H1 (cell line): ENCODE measurements around the gene FGFBP3. TPM values are rescaled to one million over a fixed set of nuclear protein-coding genes. Genes with fewer than 3 reads are reported as not detected.

Experiments
- CTCF ChIA-PET: fragments of 300-600 bp; sonication (Branson Sonifier 250); formaldehyde crosslinking; loops from one replicate; lab custom pipeline; 2021; ENCODE audit not compliant: partially characterized antibody; lab: Charles Lee
- POLR2A ChIA-PET: fragments of 300-600 bp; sonication (Branson Sonifier 250); formaldehyde crosslinking; loops from one replicate; lab custom pipeline; 2021; ENCODE audit warnings: inconsistent platforms; ENCODE audit not compliant: partially characterized antibody; lab: Charles Lee
- DNase-seq, 2 experiments: peaks; one replicate each; pipeline versions ENCODE4 v3.0.0 to v3.0.0-alpha.2; 2010 to 2022; ENCODE audit warnings: low spot score in 2 of 2, low read depth in 1 of 2, mixed read lengths in 1 of 2
- FAIRE-seq: peaks from 2 replicates; lab custom pipeline; 2011; peaks lifted over from hg19 to GRCh38; lab: Jason Lieb, UNC
- H2AFZ ChIP-seq: 2 replicates; pipeline ENCODE4 v1.8.1; 2012; ENCODE audit warnings: low read length, inconsistent platforms
- H2AK5ac ChIP-seq: 2 replicates; pipeline ENCODE4 v1.6.1; 2013; ENCODE audit warnings: low read depth, low read length
- H2BK120ac ChIP-seq: replicated peaks from 2 replicates; pipeline ENCODE3; 2013; ENCODE audit warnings: low read depth, low read length, inconsistent platforms
- H2BK12ac ChIP-seq: 2 replicates; pipeline ENCODE4 v1.6.1; 2013; ENCODE audit warnings: low read depth, low read length
- H2BK15ac ChIP-seq: 2 replicates; pipeline ENCODE4 v1.6.1; 2013; ENCODE audit warnings: low read length
- H2BK20ac ChIP-seq: 2 replicates; pipeline ENCODE4 v1.6.1; 2013; ENCODE audit warnings: low read length
- H2BK5ac ChIP-seq: 2 replicates; pipeline ENCODE4 v1.6.1; 2013; ENCODE audit warnings: low read depth, low read length
- H3K14ac ChIP-seq: 2 replicates; pipeline ENCODE4 v1.6.1; 2013; ENCODE audit warnings: inconsistent platforms; ENCODE audit not compliant: insufficient read length
- H3K18ac ChIP-seq: 2 replicates; pipeline ENCODE4 v1.6.1; 2013; ENCODE audit warnings: low read length; ENCODE audit errors: extremely low read depth
- H3K23ac ChIP-seq: 2 replicates; pipeline ENCODE4 v1.6.1; 2013; ENCODE audit warnings: inconsistent platforms; ENCODE audit not compliant: insufficient read length
- H3K23me2 ChIP-seq: 2 replicates; pipeline ENCODE4 v1.6.1; 2013; ENCODE audit warnings: low read depth, low read length
- H3K27ac ChIP-seq: 2 replicates; pipeline ENCODE4 v1.6.1; 2011; ENCODE audit warnings: low read depth, low read length, inconsistent platforms
- H3K27me3 ChIP-seq, 4 experiments: replicated peaks in 1 of 4; 1 replicate in 1 of 4; 2 replicates in 3 of 4; pipeline versions ENCODE4 v1.6.1 to v1.8.1; 2011 to 2013; ENCODE audit warnings: low read length in 3 of 4, mild to moderate bottlenecking in 3 of 4, inconsistent platforms in 2 of 4, mixed read lengths in 2 of 4, moderate library complexity in 1 of 4; ENCODE audit not compliant: control insufficient read depth in 3 of 4, insufficient read depth in 3 of 4; ENCODE audit errors: extremely low read depth in 1 of 4
- H3K36me3 ChIP-seq, 4 experiments: 2 replicates each; pipeline versions ENCODE4 v1.6.1 to v1.8.1; 2011 to 2013; ENCODE audit warnings: mild to moderate bottlenecking in 4 of 4, low read length in 3 of 4, moderate library complexity in 2 of 4, control low read depth in 1 of 4, inconsistent platforms in 1 of 4; ENCODE audit not compliant: insufficient read depth in 4 of 4, control insufficient read depth in 2 of 4
- H3K4ac ChIP-seq: replicated peaks from 2 replicates; pipeline ENCODE3; 2013; ENCODE audit warnings: low read length, low read depth, mixed read lengths, inconsistent platforms; ENCODE audit not compliant: insufficient read length
- H3K4me1 ChIP-seq, 4 experiments: replicated peaks in 1 of 4; 1 replicate in 1 of 4; 2 replicates in 3 of 4; pipeline versions ENCODE4 v1.6.1 to v1.8.1; 2011 to 2013; ENCODE audit warnings: low read length in 3 of 4, inconsistent platforms in 2 of 4, mixed read lengths in 1 of 4; ENCODE audit not compliant: insufficient read depth in 4 of 4, control insufficient read depth in 3 of 4
- H3K4me2 ChIP-seq, 2 experiments: 2 replicates each; pipeline versions ENCODE4 v1.6.1 to v1.8.1; 2011 to 2013; ENCODE audit warnings: low read depth in 2 of 2, low read length in 2 of 2, control low read depth in 1 of 2, inconsistent platforms in 1 of 2, mild to moderate bottlenecking in 1 of 2; ENCODE audit not compliant: insufficient read depth in 1 of 2
- H3K4me3 ChIP-seq, 4 experiments: fragments of 200-600, 300-600 bp in 1 of 4; sonication (generic), shearing (Covaris generic), sonication (Bioruptor Twin) in 1 of 4; 2 replicates each; pipeline versions ENCODE4 v1.5.1 to v1.8.1; 2011 to 2016; ENCODE audit warnings: low read length in 4 of 4, low read depth in 3 of 4, control low read depth in 2 of 4, inconsistent platforms in 2 of 4, mild to moderate bottlenecking in 2 of 4, mixed read lengths in 1 of 4, moderate library complexity in 1 of 4; ENCODE audit not compliant: insufficient read depth in 2 of 4; ENCODE audit errors: extremely low read depth in 1 of 4
- H3K56ac ChIP-seq: replicated peaks from 2 replicates; pipeline ENCODE3; 2013; ENCODE audit warnings: low read depth, mild to moderate bottlenecking, mixed read lengths, low read length, inconsistent platforms; ENCODE audit not compliant: insufficient read length
- H3K79me1 ChIP-seq: 2 replicates; pipeline ENCODE4 v1.6.1; 2013; ENCODE audit warnings: low read depth, low read length, control low read depth
- H3K79me2 ChIP-seq, 2 experiments: 2 replicates each; pipeline versions ENCODE4 v1.6.1 to v1.8.1; 2012 to 2013; ENCODE audit warnings: low read length in 2 of 2, mild to moderate bottlenecking in 2 of 2, inconsistent platforms in 1 of 2; ENCODE audit not compliant: insufficient read depth in 2 of 2, control insufficient read depth in 1 of 2
- H3K9ac ChIP-seq, 4 experiments: replicated peaks in 1 of 4; 1 replicate in 1 of 4; 2 replicates in 3 of 4; pipeline versions ENCODE4 v1.6.1 to v1.8.1; 2011 to 2013; ENCODE audit warnings: low read depth in 3 of 4, low read length in 3 of 4, control low read depth in 2 of 4, mild to moderate bottlenecking in 2 of 4, moderate library complexity in 2 of 4, inconsistent platforms in 1 of 4; ENCODE audit errors: extremely low read depth in 1 of 4
- H3K9me3 ChIP-seq, 2 experiments: 2 replicates each; pipeline versions ENCODE4 v1.6.1 to v1.8.1; 2012 to 2013; ENCODE audit warnings: mild to moderate bottlenecking in 2 of 2, moderate library complexity in 2 of 2, control low read depth in 1 of 2, inconsistent platforms in 1 of 2, low read depth in 1 of 2, low read length in 1 of 2, mixed read lengths in 1 of 2; ENCODE audit not compliant: insufficient read depth in 2 of 2
- H4K20me1 ChIP-seq, 2 experiments: replicated peaks in 1 of 2; 2 replicates each; pipeline versions ENCODE3 to v1.8.1; 2011 to 2013; ENCODE audit warnings: inconsistent platforms in 2 of 2, low read length in 2 of 2, mild to moderate bottlenecking in 1 of 2; ENCODE audit not compliant: insufficient read depth in 2 of 2, control insufficient read depth in 1 of 2
- H4K5ac ChIP-seq: 2 replicates; pipeline ENCODE4 v1.6.1; 2013; ENCODE audit warnings: low read length, low read depth, mixed read lengths, inconsistent platforms; ENCODE audit not compliant: insufficient read length
- H4K8ac ChIP-seq: 2 replicates; pipeline ENCODE4 v1.8.0; 2013; ENCODE audit warnings: mild to moderate bottlenecking, moderate library complexity, low read length, inconsistent platforms; ENCODE audit not compliant: insufficient read depth; ENCODE audit errors: extremely low read depth
- H4K91ac ChIP-seq: replicated peaks from 2 replicates; pipeline ENCODE3; 2013; ENCODE audit warnings: low read length, mixed read lengths, inconsistent platforms; ENCODE audit not compliant: insufficient read length
- CREB1 ChIP-seq: IDR thresholded peaks from 2 replicates; pipeline ENCODE4 v1.6.1; 2012; ENCODE audit warnings: inconsistent platforms
- CTCF ChIP-seq, 3 experiments: IDR thresholded peaks; 1 replicate in 2 of 3; 2 replicates in 1 of 3; pipeline versions ENCODE4 v1.5.1 to v1.6.1; 2011; ENCODE audit warnings: low read length in 3 of 3, mild to moderate bottlenecking in 3 of 3, inconsistent platforms in 2 of 3, low read depth in 1 of 3, moderate library complexity in 1 of 3; ENCODE audit not compliant: insufficient read depth in 1 of 3; ENCODE audit errors: control extremely low read depth in 1 of 3
- EP300 ChIP-seq, 2 experiments: IDR thresholded peaks; 1 replicate in 1 of 2; 2 replicates in 1 of 2; pipeline ENCODE4 v1.6.1; 2011 to 2012; ENCODE audit warnings: low read depth in 2 of 2, low read length in 2 of 2, mild to moderate bottlenecking in 2 of 2, borderline replicate concordance in 1 of 2, inconsistent platforms in 1 of 2, moderate library complexity in 1 of 2
- EZH2 ChIP-seq: fragments of 200-600 bp; sonication (generic); IDR thresholded peaks from 2 replicates; pipeline ENCODE4 v1.7.1; 2012; ENCODE audit warnings: low read depth, mild to moderate bottlenecking, moderate library complexity, low read length, inconsistent platforms; ENCODE audit not compliant: severe bottlenecking
- POLR2AphosphoS5 ChIP-seq: IDR thresholded peaks from 2 replicates; pipeline ENCODE4 v1.6.1; 2011; ENCODE audit warnings: low read depth, low read length
- RAD21 ChIP-seq, 2 experiments: IDR thresholded peaks in 1 of 2; conservative IDR thresholded peaks in 1 of 2; 2 replicates each; pipeline ENCODE4 v1.6.1; 2011; ENCODE audit warnings: low read depth in 2 of 2, low read length in 2 of 2, improper control_type of control experiment in 1 of 2, inconsistent platforms in 1 of 2, mild to moderate bottlenecking in 1 of 2, moderate library complexity in 1 of 2
- RNF2 ChIP-seq: fragments of 200-900, 300-1000 bp; sonication (generic); IDR thresholded peaks from 2 replicates; pipeline ENCODE4 v1.7.1; 2016; ENCODE audit warnings: borderline replicate concordance, low read depth, mild to moderate bottlenecking, antibody characterized with exemption, low read length; ENCODE audit not compliant: poor library complexity, severe bottlenecking; ENCODE audit errors: missing control alignments
- SUZ12 ChIP-seq: fragments of 200-600 bp; sonication (generic); IDR thresholded peaks from 2 replicates; pipeline ENCODE4 v1.6.1; 2012; ENCODE audit warnings: mild to moderate bottlenecking, inconsistent platforms, low read length, moderate library complexity, mixed read lengths
- WGBS, 2 experiments: shearing (Covaris generic) in 1 of 2; methylation state at CpG; one replicate each; pipeline versions ENCODE4 v1.1.6 to v1.1.7; 2013 to 2015; ENCODE audit warnings: low lambda C conversion rate in 2 of 2, mixed read lengths in 2 of 2, inconsistent platforms in 1 of 2, low coverage in 1 of 2, missing lambda C conversion rate in 1 of 2; ENCODE audit not compliant: insufficient replicate concordance in 2 of 2, insufficient coverage in 1 of 2, insufficient read length in 1 of 2; ENCODE audit errors: extremely low coverage in 1 of 2, missing lambda C conversion rate in 1 of 2; 5-methylcytosine and 5-hydroxymethylcytosine counted together
- polyA plus RNA-seq, 7 experiments: library from polyadenylated mRNA; depleted of rRNA in 3 of 7; stranded (reverse) in 5 of 7; unstranded in 2 of 7; fragments of >200 nt in 5 of 7; fragments of 200-250 nt in 2 of 7; gene quantifications; 1 replicate in 5 of 7; 2 replicates in 1 of 7; 4 replicates in 1 of 7; pipeline versions ENCODE4 v1.2.1 to v1.2.3, GENCODE V29; 2011 to 2013; ENCODE audit warnings: missing spikeins in 2 of 7, mixed read lengths in 2 of 7
- total RNA-seq: library from RNA; stranded (reverse); fragmentation: NEBNext Ultra II Directional; extraction: Animal tissue kit (Norgen Biotek cat#: 25700); gene quantifications from 2 replicates; pipeline ENCODE4 v1.2.1, GENCODE V29; 2021

Gene FGFBP3
- total and polyA plus RNA-seq, 2 of the 8 experiments (the other 6 are each of a cell fraction or from before 2014, with no cell fraction given) = 54.6 to 115 TPM

- Histone ChIP-seq H3K18ac (peak overlapping the region; percentile 19; the same call in 1 of the 2 replicates), H4K8ac (0 out of 2 replicates have a peak overlapping the region, but pooled peaks have one; percentile 66), H4K91ac (peak overlapping the region; percentile 1), H2AK5ac (no peak overlapping the region), H3K56ac (no peak overlapping the region), H3K4ac (no peak overlapping the region), H3K23me2 (no peaks in the 10 kb centered on the region), H3K4me3 (no peak overlapping the region), H3K36me3 (no peaks in the 10 kb centered on the region), H3K79me2 (no peaks in the 10 kb centered on the region), H2BK12ac (peak overlapping the region; percentile 21; the same call in 1 of the 2 replicates), H2AFZ (peak overlapping the region; percentile 47; the same call in 1 of the 2 replicates), H3K23ac (no peak overlapping the region), H4K20me1 (no peaks in the 10 kb centered on the region), H2BK120ac (peak overlapping the region; percentile 60), H3K14ac (no peak overlapping the region), H2BK15ac (no peak overlapping the region), H3K27ac (no peak overlapping the region), H4K5ac (peak overlapping the region; percentile 14), H2BK5ac (no peak overlapping the region), H3K9ac (no peak overlapping the region), H3K4me2 (no peak overlapping the region), H3K27me3 (no peaks in the 10 kb centered on the region), H3K4me1 (peaks cover 11 to 35% (median 26%) of the 10 kb centered on the region in 4 experiments; a peak in 6 of 7 replicates), H3K9me3 (no peaks in the 10 kb centered on the region), H2BK20ac (peak overlapping the region; percentile 68; the same call in 1 of the 2 replicates), H3K79me1 (no peaks in the 10 kb centered on the region)
- 64% methylated on average over 3 of the region's 3 CpGs; no CpG with 5 or more reads in 1 of the 2 experiments for WGBS, 2 experiments
- no peak for DNase-seq
- CTCF ChIA-PET = interaction anchor here (0.6 to 2.1 kb wide), 8 partner anchors 9 to 387 kb away, joined by 3 to 7 read pairs (median 4); no protein-coding TSS in a partner anchor
- no peak for FAIRE-seq
- POLR2A ChIA-PET = interaction anchor here (0.9 kb wide), 1 partner anchor 11 kb away, joined by 5 read pairs; no protein-coding TSS in a partner anchor
- TF ChIP-seq CREB1 = no peak
- no peak for TF ChIP-seq POLR2AphosphoS5
- TF ChIP-seq SUZ12 = no peak
- peak in 2 of 3 experiments; percentile 6 to 18; a peak in 1 of 4 replicates for TF ChIP-seq CTCF (IDR thresholded peaks at IDR 0.05; ENCODE audit: control extremely low read depth in 1 of 3, insufficient read depth in 1 of 3, low read depth in 1 of 3, low read length in 3 of 3)
- TF ChIP-seq RNF2 = no peak
- no peak for TF ChIP-seq EZH2
- TF ChIP-seq EP300 (IDR thresholded peaks at IDR 0.05; ENCODE audit: borderline replicate concordance in 1 of 2, low read depth in 2 of 2, low read length in 2 of 2) = no peak
- TF ChIP-seq RAD21 (IDR thresholded peaks at IDR 0.05 in 1 of 2, conservative IDR thresholded peaks at IDR 0.05 in 1 of 2; ENCODE audit: low read depth in 2 of 2, low read length in 2 of 2) = peak in 1 of 2 experiments; percentile 25; a peak in 1 of 4 replicates
Observed at GRCh38 chr10:91880310-91880709, 29.0 kb downstream of the FGFBP3 start.
